K562 treated with DMSO at 1 percent for 12 hours (cell line): ENCODE measurements around the gene NYAP2. TPM values are rescaled to one million over a fixed set of nuclear protein-coding genes. Genes with fewer than 3 reads are reported as not detected.

Experiments used
- total RNA-seq: library from RNA; unstranded; fragments of 300-600 nt; gene quantifications from 2 replicates; pipeline ENCODE4 v1.2.3, GENCODE V29; 2022; ENCODE audit not compliant: insufficient read depth

Gene NYAP2
- not detected in 2 replicates for total RNA-seq

GRCh38 chr2:225399504-225399903 is at the start of gene NYAP2:
NYAP2 (plus strand) TSS chr2:225399710; CDS start chr2:225408881, 9,171 bp downstream.

